Measurements from ENCODE around the gene RNASE11. TPM values are rescaled to one million over a fixed set of nuclear protein-coding genes. Genes with fewer than 3 reads are reported as not detected.

The RNASE11 gene
- polyA plus RNA-seq, 1 experiment, result not detected

- TF ChIP-seq CTCF (IDR thresholded peaks at IDR 0.05; ENCODE audit: insufficient read depth, low read depth, low read length), result peak; percentile 84
- Histone ChIP-seq H3K36me3 (ENCODE audit: control insufficient read depth, insufficient read depth, low read length) (no peaks in the 10 kb centered on the region), H3K4me3 (ENCODE audit: low read depth, low read length) (peak overlapping the region; percentile 78), H3K27me3 (ENCODE audit: control insufficient read depth, insufficient read depth, low read length) (no peaks in the 10 kb centered on the region)
- ChIA-PET POLR2A (no interaction called here), CTCF (interaction anchor here (0.6 to 3.9 kb wide), 22 partner anchors 10 to 1159 kb away, joined by 3 to 43 read pairs (median 5); partner anchors contain the start of genes CCNB1IP1, PARP2, RNASE4 and TEP1)
- DNase-seq (ENCODE audit: low read depth), result no peak
Measured at GRCh38 chr14:20609215-20610001, 21.6 kb upstream of the RNASE11 start.

GRCh38 chr14:20608383-20609110 lies 20.7 kb upstream of the RNASE11 start:
- POLR2A ChIA-PET, result no interaction called here
- no peak overlapping the region for H3K4me3 ChIP-seq (ENCODE audit: low read depth, low read length)
- no peaks in the 10 kb centered on the region for H3K27me3 ChIP-seq (ENCODE audit: control insufficient read depth, insufficient read depth, low read length)
- TF ChIP-seq CTCF (IDR thresholded peaks at IDR 0.05; ENCODE audit: insufficient read depth, low read depth, low read length), result no peak
- CTCF ChIA-PET, result interaction anchor here (0.6 to 3.9 kb wide), 20 partner anchors 10 to 1160 kb away, joined by 3 to 43 read pairs (median 4); partner anchors contain the start of genes CCNB1IP1, PARP2, RNASE4 and TEP1
- DNase-seq (ENCODE audit: low read depth), result no peak
- H3K36me3 ChIP-seq (ENCODE audit: control insufficient read depth, insufficient read depth, low read length), result no peaks in the 10 kb centered on the region

GRCh38 chr14:20607617-20608016 lies 19.8 kb upstream of the RNASE11 start:
- no peak for DNase-seq (ENCODE audit: low read depth)
- no peaks in the 10 kb centered on the region for H3K27me3 ChIP-seq (ENCODE audit: control insufficient read depth, insufficient read depth, low read length)
- H3K36me3 ChIP-seq (ENCODE audit: control insufficient read depth, insufficient read depth, low read length), result no peaks in the 10 kb centered on the region
- no peak for TF ChIP-seq CTCF (IDR thresholded peaks at IDR 0.05; ENCODE audit: insufficient read depth, low read depth, low read length)
- no peak overlapping the region for H3K4me3 ChIP-seq (ENCODE audit: low read depth, low read length)
- ChIA-PET CTCF (interaction anchor here (0.5 to 3.9 kb wide), 9 partner anchors 9 to 363 kb away, joined by 3 to 43 read pairs (median 6); partner anchors contain the start of genes CCNB1IP1 and RNASE4), POLR2A (no interaction called here)

- CTCF ChIA-PET, result interaction anchor here (0.6 to 3.9 kb wide), 7 partner anchors 78 to 364 kb away, joined by 3 to 43 read pairs (median 6); partner anchors contain the start of genes CCNB1IP1 and RNASE4
- POLR2A ChIA-PET, result interaction anchor here (0.5 kb wide), 2 partner anchors 196 to 214 kb away, joined by 6 to 19 read pairs; no protein-coding TSS in a partner anchor
- Histone ChIP-seq H3K36me3 (ENCODE audit: control insufficient read depth, insufficient read depth, low read length) (no peaks in the 10 kb centered on the region), H3K4me3 (ENCODE audit: low read depth, low read length) (no peak overlapping the region), H3K27me3 (ENCODE audit: control insufficient read depth, insufficient read depth, low read length) (no peaks in the 10 kb centered on the region)
- no peak for TF ChIP-seq CTCF (IDR thresholded peaks at IDR 0.05; ENCODE audit: insufficient read depth, low read depth, low read length)
- no peak for DNase-seq (ENCODE audit: low read depth)
Measured at GRCh38 chr14:20606902-20607242, 19.1 kb upstream of the RNASE11 start.

Data from BJ (cell line).